H1 (cell line): ENCODE data around the gene OR9K2. TPM values are rescaled to one million over a fixed set of nuclear protein-coding genes. Genes with fewer than 3 reads are reported as not detected.

Source experiments
- CTCF ChIA-PET: fragments of 300-600 bp; sonication (Branson Sonifier 250); formaldehyde crosslinking; loops from one replicate; lab custom pipeline; 2021; ENCODE audit not compliant: partially characterized antibody; lab: Charles Lee
- POLR2A ChIA-PET: fragments of 300-600 bp; sonication (Branson Sonifier 250); formaldehyde crosslinking; loops from one replicate; lab custom pipeline; 2021; ENCODE audit warnings: inconsistent platforms; ENCODE audit not compliant: partially characterized antibody; lab: Charles Lee
- DNase-seq, 2 experiments: peaks; one replicate each; pipeline versions ENCODE4 v3.0.0 to v3.0.0-alpha.2; 2010 to 2022; ENCODE audit warnings: low spot score in 2 of 2, low read depth in 1 of 2, mixed read lengths in 1 of 2
- FAIRE-seq: peaks from 2 replicates; lab custom pipeline; 2011; peaks lifted over from hg19 to GRCh38; lab: Jason Lieb, UNC
- H2AFZ ChIP-seq: 2 replicates; pipeline ENCODE4 v1.8.1; 2012; ENCODE audit warnings: low read length, inconsistent platforms
- H2AK5ac ChIP-seq: 2 replicates; pipeline ENCODE4 v1.6.1; 2013; ENCODE audit warnings: low read depth, low read length
- H2BK120ac ChIP-seq: replicated peaks from 2 replicates; pipeline ENCODE3; 2013; ENCODE audit warnings: low read depth, low read length, inconsistent platforms
- H2BK12ac ChIP-seq: 2 replicates; pipeline ENCODE4 v1.6.1; 2013; ENCODE audit warnings: low read depth, low read length
- H2BK15ac ChIP-seq: 2 replicates; pipeline ENCODE4 v1.6.1; 2013; ENCODE audit warnings: low read length
- H2BK20ac ChIP-seq: 2 replicates; pipeline ENCODE4 v1.6.1; 2013; ENCODE audit warnings: low read length
- H2BK5ac ChIP-seq: 2 replicates; pipeline ENCODE4 v1.6.1; 2013; ENCODE audit warnings: low read depth, low read length
- H3K14ac ChIP-seq: 2 replicates; pipeline ENCODE4 v1.6.1; 2013; ENCODE audit warnings: inconsistent platforms; ENCODE audit not compliant: insufficient read length
- H3K18ac ChIP-seq: 2 replicates; pipeline ENCODE4 v1.6.1; 2013; ENCODE audit warnings: low read length; ENCODE audit errors: extremely low read depth
- H3K23ac ChIP-seq: 2 replicates; pipeline ENCODE4 v1.6.1; 2013; ENCODE audit warnings: inconsistent platforms; ENCODE audit not compliant: insufficient read length
- H3K23me2 ChIP-seq: 2 replicates; pipeline ENCODE4 v1.6.1; 2013; ENCODE audit warnings: low read depth, low read length
- H3K27ac ChIP-seq: 2 replicates; pipeline ENCODE4 v1.6.1; 2011; ENCODE audit warnings: low read depth, low read length, inconsistent platforms
- H3K27me3 ChIP-seq, 4 experiments: replicated peaks in 1 of 4; 1 replicate in 1 of 4; 2 replicates in 3 of 4; pipeline versions ENCODE4 v1.6.1 to v1.8.1; 2011 to 2013; ENCODE audit warnings: low read length in 3 of 4, mild to moderate bottlenecking in 3 of 4, inconsistent platforms in 2 of 4, mixed read lengths in 2 of 4, moderate library complexity in 1 of 4; ENCODE audit not compliant: control insufficient read depth in 3 of 4, insufficient read depth in 3 of 4; ENCODE audit errors: extremely low read depth in 1 of 4
- H3K36me3 ChIP-seq, 4 experiments: 2 replicates each; pipeline versions ENCODE4 v1.6.1 to v1.8.1; 2011 to 2013; ENCODE audit warnings: mild to moderate bottlenecking in 4 of 4, low read length in 3 of 4, moderate library complexity in 2 of 4, control low read depth in 1 of 4, inconsistent platforms in 1 of 4; ENCODE audit not compliant: insufficient read depth in 4 of 4, control insufficient read depth in 2 of 4
- H3K4ac ChIP-seq: replicated peaks from 2 replicates; pipeline ENCODE3; 2013; ENCODE audit warnings: low read length, low read depth, mixed read lengths, inconsistent platforms; ENCODE audit not compliant: insufficient read length
- H3K4me1 ChIP-seq, 4 experiments: replicated peaks in 1 of 4; 1 replicate in 1 of 4; 2 replicates in 3 of 4; pipeline versions ENCODE4 v1.6.1 to v1.8.1; 2011 to 2013; ENCODE audit warnings: low read length in 3 of 4, inconsistent platforms in 2 of 4, mixed read lengths in 1 of 4; ENCODE audit not compliant: insufficient read depth in 4 of 4, control insufficient read depth in 3 of 4
- H3K4me2 ChIP-seq, 2 experiments: 2 replicates each; pipeline versions ENCODE4 v1.6.1 to v1.8.1; 2011 to 2013; ENCODE audit warnings: low read depth in 2 of 2, low read length in 2 of 2, control low read depth in 1 of 2, inconsistent platforms in 1 of 2, mild to moderate bottlenecking in 1 of 2; ENCODE audit not compliant: insufficient read depth in 1 of 2
- H3K4me3 ChIP-seq, 4 experiments: fragments of 200-600, 300-600 bp in 1 of 4; sonication (generic), shearing (Covaris generic), sonication (Bioruptor Twin) in 1 of 4; 2 replicates each; pipeline versions ENCODE4 v1.5.1 to v1.8.1; 2011 to 2016; ENCODE audit warnings: low read length in 4 of 4, low read depth in 3 of 4, control low read depth in 2 of 4, inconsistent platforms in 2 of 4, mild to moderate bottlenecking in 2 of 4, mixed read lengths in 1 of 4, moderate library complexity in 1 of 4; ENCODE audit not compliant: insufficient read depth in 2 of 4; ENCODE audit errors: extremely low read depth in 1 of 4
- H3K56ac ChIP-seq: replicated peaks from 2 replicates; pipeline ENCODE3; 2013; ENCODE audit warnings: low read depth, mild to moderate bottlenecking, mixed read lengths, low read length, inconsistent platforms; ENCODE audit not compliant: insufficient read length
- H3K79me1 ChIP-seq: 2 replicates; pipeline ENCODE4 v1.6.1; 2013; ENCODE audit warnings: low read depth, low read length, control low read depth
- H3K79me2 ChIP-seq, 2 experiments: 2 replicates each; pipeline versions ENCODE4 v1.6.1 to v1.8.1; 2012 to 2013; ENCODE audit warnings: low read length in 2 of 2, mild to moderate bottlenecking in 2 of 2, inconsistent platforms in 1 of 2; ENCODE audit not compliant: insufficient read depth in 2 of 2, control insufficient read depth in 1 of 2
- H3K9ac ChIP-seq, 4 experiments: replicated peaks in 1 of 4; 1 replicate in 1 of 4; 2 replicates in 3 of 4; pipeline versions ENCODE4 v1.6.1 to v1.8.1; 2011 to 2013; ENCODE audit warnings: low read depth in 3 of 4, low read length in 3 of 4, control low read depth in 2 of 4, mild to moderate bottlenecking in 2 of 4, moderate library complexity in 2 of 4, inconsistent platforms in 1 of 4; ENCODE audit errors: extremely low read depth in 1 of 4
- H3K9me3 ChIP-seq, 2 experiments: 2 replicates each; pipeline versions ENCODE4 v1.6.1 to v1.8.1; 2012 to 2013; ENCODE audit warnings: mild to moderate bottlenecking in 2 of 2, moderate library complexity in 2 of 2, control low read depth in 1 of 2, inconsistent platforms in 1 of 2, low read depth in 1 of 2, low read length in 1 of 2, mixed read lengths in 1 of 2; ENCODE audit not compliant: insufficient read depth in 2 of 2
- H4K20me1 ChIP-seq, 2 experiments: replicated peaks in 1 of 2; 2 replicates each; pipeline versions ENCODE3 to v1.8.1; 2011 to 2013; ENCODE audit warnings: inconsistent platforms in 2 of 2, low read length in 2 of 2, mild to moderate bottlenecking in 1 of 2; ENCODE audit not compliant: insufficient read depth in 2 of 2, control insufficient read depth in 1 of 2
- H4K5ac ChIP-seq: 2 replicates; pipeline ENCODE4 v1.6.1; 2013; ENCODE audit warnings: low read length, low read depth, mixed read lengths, inconsistent platforms; ENCODE audit not compliant: insufficient read length
- H4K8ac ChIP-seq: 2 replicates; pipeline ENCODE4 v1.8.0; 2013; ENCODE audit warnings: mild to moderate bottlenecking, moderate library complexity, low read length, inconsistent platforms; ENCODE audit not compliant: insufficient read depth; ENCODE audit errors: extremely low read depth
- H4K91ac ChIP-seq: replicated peaks from 2 replicates; pipeline ENCODE3; 2013; ENCODE audit warnings: low read length, mixed read lengths, inconsistent platforms; ENCODE audit not compliant: insufficient read length
- BCL11A ChIP-seq, 2 experiments: IDR thresholded peaks; one replicate each; pipeline ENCODE4 v1.6.1; 2011; ENCODE audit warnings: low read depth in 2 of 2, low read length in 2 of 2, mild to moderate bottlenecking in 2 of 2
- BRCA1 ChIP-seq: IDR thresholded peaks from 2 replicates; pipeline ENCODE4 v1.6.1; 2012; ENCODE audit warnings: low read depth, low read length, improper control_type of control experiment
- CBX8 ChIP-seq: fragments of 300-800, 300-1000 bp; sonication (generic); IDR thresholded peaks from 2 replicates; pipeline ENCODE4 v1.7.1; 2016; ENCODE audit warnings: low read depth, low read length, borderline replicate concordance
- CHD2 ChIP-seq: IDR thresholded peaks from 2 replicates; pipeline ENCODE4 v1.6.1; 2012; ENCODE audit warnings: low read length, improper control_type of control experiment
- CREB1 ChIP-seq: IDR thresholded peaks from 2 replicates; pipeline ENCODE4 v1.6.1; 2012; ENCODE audit warnings: inconsistent platforms
- EP300 ChIP-seq, 2 experiments: IDR thresholded peaks; 1 replicate in 1 of 2; 2 replicates in 1 of 2; pipeline ENCODE4 v1.6.1; 2011 to 2012; ENCODE audit warnings: low read depth in 2 of 2, low read length in 2 of 2, mild to moderate bottlenecking in 2 of 2, borderline replicate concordance in 1 of 2, inconsistent platforms in 1 of 2, moderate library complexity in 1 of 2
- GTF2F1 ChIP-seq: IDR thresholded peaks from 2 replicates; pipeline ENCODE4 v1.6.1; 2012; ENCODE audit warnings: low read depth, low read length, improper control_type of control experiment, borderline replicate concordance
- HDAC2 ChIP-seq, 2 experiments: fragments of 300-600 bp in 1 of 2; sonication (generic) in 1 of 2; IDR thresholded peaks; 2 replicates each; pipeline ENCODE4 v1.6.1; 2011 to 2012; ENCODE audit warnings: low read depth in 2 of 2, low read length in 2 of 2, mild to moderate bottlenecking in 2 of 2, moderate library complexity in 2 of 2, borderline replicate concordance in 1 of 2, inconsistent platforms in 1 of 2
- HDAC6 ChIP-seq: IDR thresholded peaks from one replicate; pipeline ENCODE4 v1.7.1; 2012; ENCODE audit warnings: low read depth, mild to moderate bottlenecking, inconsistent platforms, low read length, moderate library complexity
- JUN ChIP-seq: IDR thresholded peaks from 2 replicates; pipeline ENCODE4 v1.6.1; 2011; ENCODE audit warnings: low read depth, mild to moderate bottlenecking, improper control_type of control experiment, low read length
- JUND ChIP-seq: IDR thresholded peaks from 2 replicates; pipeline ENCODE4 v1.6.1; 2011; ENCODE audit warnings: mild to moderate bottlenecking, improper control_type of control experiment, low read length
- SIRT6 ChIP-seq: IDR thresholded peaks from one replicate; pipeline ENCODE4 v1.7.1; 2012; ENCODE audit warnings: low read length, inconsistent platforms
- SP2 ChIP-seq: IDR thresholded peaks from 2 replicates; pipeline ENCODE4 v1.6.1; 2012; ENCODE audit warnings: mild to moderate bottlenecking, low read length, inconsistent platforms
- TBP ChIP-seq: IDR thresholded peaks from 2 replicates; pipeline ENCODE4 v1.6.1; 2011; ENCODE audit warnings: low read depth, low read length, improper control_type of control experiment
- WGBS, 2 experiments: shearing (Covaris generic) in 1 of 2; methylation state at CpG; one replicate each; pipeline versions ENCODE4 v1.1.6 to v1.1.7; 2013 to 2015; ENCODE audit warnings: low lambda C conversion rate in 2 of 2, mixed read lengths in 2 of 2, inconsistent platforms in 1 of 2, low coverage in 1 of 2, missing lambda C conversion rate in 1 of 2; ENCODE audit not compliant: insufficient replicate concordance in 2 of 2, insufficient coverage in 1 of 2, insufficient read length in 1 of 2; ENCODE audit errors: extremely low coverage in 1 of 2, missing lambda C conversion rate in 1 of 2; 5-methylcytosine and 5-hydroxymethylcytosine counted together
- polyA plus RNA-seq, 7 experiments: library from polyadenylated mRNA; depleted of rRNA in 3 of 7; stranded (reverse) in 5 of 7; unstranded in 2 of 7; fragments of >200 nt in 5 of 7; fragments of 200-250 nt in 2 of 7; gene quantifications; 1 replicate in 5 of 7; 2 replicates in 1 of 7; 4 replicates in 1 of 7; pipeline versions ENCODE4 v1.2.1 to v1.2.3, GENCODE V29; 2011 to 2013; ENCODE audit warnings: missing spikeins in 2 of 7, mixed read lengths in 2 of 7
- total RNA-seq: library from RNA; stranded (reverse); fragmentation: NEBNext Ultra II Directional; extraction: Animal tissue kit (Norgen Biotek cat#: 25700); gene quantifications from 2 replicates; pipeline ENCODE4 v1.2.1, GENCODE V29; 2021

The OR9K2 gene
- total and polyA plus RNA-seq, 2 of the 8 experiments (the other 6 are each of a cell fraction or from before 2014, with no cell fraction given), result not detected

DNA sequence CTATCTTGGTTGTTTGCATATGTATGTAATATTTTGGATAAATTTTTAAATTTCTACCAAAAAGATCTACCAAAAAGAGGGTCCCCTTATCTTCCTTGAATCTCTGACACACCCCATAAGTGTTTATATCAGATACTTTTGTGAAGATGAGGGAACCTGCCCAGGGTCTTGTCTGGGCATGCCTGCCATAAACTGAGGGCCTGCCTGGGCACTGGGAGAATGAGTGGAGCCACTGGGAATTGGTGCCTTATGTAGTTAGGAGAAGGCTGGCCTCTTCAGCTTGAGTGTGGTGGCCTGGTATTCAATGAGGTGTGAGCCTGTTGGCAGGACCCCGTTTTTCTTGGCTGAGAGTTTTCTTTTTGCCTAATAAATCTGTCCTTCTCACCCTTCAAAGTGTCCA is 46.5 kb downstream of the OR9K2 start:
- Histone ChIP-seq H3K79me2 (no peaks in the 10 kb centered on the region), H2AK5ac (no peak overlapping the region), H4K8ac (no peak overlapping the region), H2BK12ac (no peak overlapping the region), H4K91ac (no peak overlapping the region), H3K23ac (no peak overlapping the region), H3K56ac (no peak overlapping the region), H3K4me3 (no peak overlapping the region), H4K20me1 (no peaks in the 10 kb centered on the region), H3K9ac (no peak overlapping the region), H3K14ac (no peak overlapping the region), H3K4me1 (no peaks in the 10 kb centered on the region), H3K9me3 (0 out of 4 replicates have a peak, but pooled peaks cover 0 to 4% of the 10 kb centered on the region in 2 experiments), H3K18ac (no peak overlapping the region), H3K27ac (no peak overlapping the region), H3K4ac (no peak overlapping the region), H3K79me1 (no peaks in the 10 kb centered on the region), H2AFZ (no peak overlapping the region), H3K23me2 (no peaks in the 10 kb centered on the region), H3K36me3 (no peaks in the 10 kb centered on the region; a peak in 1 of 8 replicates), H3K4me2 (no peak overlapping the region), H2BK5ac (no peak overlapping the region; the same call in 1 of the 2 replicates), H2BK120ac (no peak overlapping the region), H4K5ac (no peak overlapping the region), H2BK20ac (no peak overlapping the region), H2BK15ac (no peak overlapping the region), H3K27me3 (no peaks in the 10 kb centered on the region)
- FAIRE-seq, result no peak
- WGBS, 2 experiments, result 79% methylated on average over 1 of the region's 1 CpG; no CpG with 5 or more reads in 1 of the 2 experiments
- POLR2A ChIA-PET, result no interaction called here
- TF ChIP-seq JUN (no peak), HDAC6 (no peak), BRCA1 (no peak), EP300 (IDR thresholded peaks at IDR 0.05; ENCODE audit: borderline replicate concordance in 1 of 2, low read depth in 2 of 2, low read length in 2 of 2) (no peak), HDAC2 (IDR thresholded peaks at IDR 0.05; ENCODE audit: borderline replicate concordance in 1 of 2, low read depth in 2 of 2, low read length in 2 of 2) (no peak), SP2 (no peak), JUND (no peak), CBX8 (no peak), CREB1 (no peak), TBP (no peak), CHD2 (no peak), BCL11A (IDR thresholded peaks at IDR 0.05; ENCODE audit: low read depth in 2 of 2, low read length in 2 of 2) (no peak), GTF2F1 (no peak), SIRT6 (no peak)
- DNase-seq, result no peak
- CTCF ChIA-PET, result no interaction called here
